K562 (cell line): ENCODE results near the gene CFP. TPM values are rescaled to one million over a fixed set of nuclear protein-coding genes. Genes with fewer than 3 reads are reported as not detected.

ENCODE experiments used
- ATAC-seq: fragments of 200-7000 bp; cut with Tn5 transposase; 3 replicates; pipeline ENCODE4 v1.9.1; 2020; ENCODE audit warnings: moderate library complexity
- BruUV-seq: library from RNA; stranded (reverse); fragments of 400-500 nt; replicated peaks from 2 replicates; lab custom pipeline; 2021; lab: Mats Ljungman, UMichigan
- CTCF ChIA-PET: fragments of 300-600 bp; formaldehyde crosslinking; extraction: SDS; loops from one replicate; lab custom pipeline; 2021; ENCODE audit warnings: low intra/inter-chr PET ratio; lab: Yijun Ruan, JAX
- POLR2A ChIA-PET: fragments of 300-600, 350-650 bp; sonication (Branson Sonifier 250); formaldehyde crosslinking; extraction: SDS; loops from one replicate; lab custom pipeline; 2021; ENCODE audit warnings: antibody characterized with exemption, inconsistent platforms; lab: Yijun Ruan, JAX
- DNase-seq, 4 experiments: peaks; one replicate each; pipeline versions ENCODE4 v3.0.0 to v3.0.0-alpha.2; 2011 to 2018; ENCODE audit warnings: low spot score in 3 of 4, mixed read lengths in 3 of 4; ENCODE audit errors: extremely low read depth in 1 of 4
- FAIRE-seq: peaks from 2 replicates; lab custom pipeline; 2011; peaks lifted over from hg19 to GRCh38; lab: Jason Lieb, UNC
- H2AFZ ChIP-seq: 2 replicates; pipeline ENCODE4 v1.6.0; 2011; ENCODE audit warnings: low read depth, low read length, control low read depth, inconsistent platforms
- H3K27ac ChIP-seq: fragments of 200-600 bp; 3 replicates; pipeline ENCODE4 v1.8.0; 2011; ENCODE audit warnings: low read depth, mild to moderate bottlenecking, control low read depth, inconsistent platforms, low read length, moderate library complexity, mixed read lengths; ENCODE audit errors: extremely low read depth
- H3K27me3 ChIP-seq, 2 experiments: fragments of 300-600 bp in 1 of 2; 2 replicates in 1 of 2; 3 replicates in 1 of 2; pipeline versions ENCODE4 v1.6.0 to v1.8.0; 2011; ENCODE audit warnings: inconsistent platforms in 2 of 2, low read length in 2 of 2, mild to moderate bottlenecking in 1 of 2, mixed read lengths in 1 of 2, moderate library complexity in 1 of 2; ENCODE audit not compliant: control insufficient read depth in 2 of 2, insufficient read depth in 2 of 2
- H3K36me3 ChIP-seq: fragments of 300-600 bp; 3 replicates; pipeline ENCODE4 v1.8.0; 2011; ENCODE audit warnings: mild to moderate bottlenecking, low read length, inconsistent platforms; ENCODE audit not compliant: control insufficient read depth, insufficient read depth
- H3K4me1 ChIP-seq, 2 experiments: fragments of 200-600 bp in 1 of 2; replicated peaks in 1 of 2; 2 replicates in 1 of 2; 3 replicates in 1 of 2; pipeline versions ENCODE4 v1.5.1 to v1.8.0; 2011; ENCODE audit warnings: inconsistent platforms in 2 of 2, low read length in 2 of 2, mild to moderate bottlenecking in 1 of 2, mixed read lengths in 1 of 2, moderate library complexity in 1 of 2; ENCODE audit not compliant: control insufficient read depth in 2 of 2, insufficient read depth in 2 of 2
- H3K4me2 ChIP-seq: 2 replicates; pipeline ENCODE4 v1.6.1; 2011; ENCODE audit warnings: low read length, control low read depth, inconsistent platforms, mixed read lengths; ENCODE audit not compliant: insufficient read depth
- H3K4me3 ChIP-seq: fragments of 200-600 bp; sonication (generic), shearing (Covaris generic); 2 replicates; pipeline ENCODE4 v1.5.1; 2016; ENCODE audit warnings: control low read depth, inconsistent platforms
- H3K79me2 ChIP-seq: fragments of 200-600 bp; 3 replicates; pipeline ENCODE4 v1.8.0; 2011; ENCODE audit warnings: low read length, inconsistent platforms; ENCODE audit not compliant: control insufficient read depth, insufficient read depth
- H3K9ac ChIP-seq, 2 experiments: 2 replicates each; pipeline versions ENCODE4 v1.6.0 to v1.6.1; 2011; ENCODE audit warnings: low read depth in 2 of 2, low read length in 2 of 2, control low read depth in 1 of 2, inconsistent platforms in 1 of 2, mild to moderate bottlenecking in 1 of 2, mixed read lengths in 1 of 2; ENCODE audit not compliant: insufficient read depth in 1 of 2
- H3K9me1 ChIP-seq: one replicate; pipeline ENCODE4 v1.6.0; 2011; ENCODE audit warnings: inconsistent platforms, mild to moderate bottlenecking, low read length, moderate library complexity; ENCODE audit not compliant: control insufficient read depth, insufficient read depth
- H3K9me3 ChIP-seq: replicated peaks from 2 replicates; pipeline ENCODE4 v1.5.1; 2011; ENCODE audit warnings: low read depth, low read length, inconsistent platforms; ENCODE audit not compliant: control insufficient read depth, insufficient read depth
- H4K20me1 ChIP-seq: replicated peaks from 2 replicates; pipeline ENCODE4 v1.6.1; 2011; ENCODE audit warnings: low read length, inconsistent platforms, mixed read lengths; ENCODE audit not compliant: control insufficient read depth, insufficient read depth
- BRD9 ChIP-seq: fragments of 450-650 bp; IDR thresholded peaks from 2 replicates; pipeline ENCODE4 v1.6.1; 2018; ENCODE audit warnings: low read depth; ENCODE audit not compliant: partially characterized antibody
- DEAF1 ChIP-seq: fragments of 450-650 bp; formaldehyde crosslinking; IDR thresholded peaks from 2 replicates; pipeline ENCODE4 v1.4.0; 2020; ENCODE audit warnings: mild to moderate bottlenecking, moderate library complexity
- ELF2 ChIP-seq: fragments of 250-450 bp; sonication (Bioruptor Pico); IDR thresholded peaks from 2 replicates; pipeline ENCODE4 v1.5.0; 2021; ENCODE audit warnings: mild to moderate bottlenecking
- HNRNPUL1 ChIP-seq: fragments of 200-400 bp; formaldehyde crosslinking; IDR thresholded peaks from 2 replicates; pipeline ENCODE4 v1.6.1; 2017; ENCODE audit warnings: low read length
- KLF6 ChIP-seq: fragments of 250-450 bp; sonication (Bioruptor Pico); IDR thresholded peaks from 2 replicates; pipeline ENCODE4 v1.4.0; 2020; ENCODE audit warnings: mild to moderate bottlenecking, moderate library complexity, borderline replicate concordance
- MEIS2 ChIP-seq: fragments of 450-650 bp; IDR thresholded peaks from 2 replicates; pipeline ENCODE4 v1.6.1; 2014; ENCODE audit warnings: mild to moderate bottlenecking; ENCODE audit not compliant: partially characterized antibody
- MIER1 ChIP-seq: fragments of 450-650 bp; IDR thresholded peaks from 2 replicates; pipeline ENCODE4 v1.6.1; 2016; ENCODE audit warnings: antibody characterized with exemption, mild to moderate bottlenecking, low read depth
- NR0B1 ChIP-seq: fragments of 450-650 bp; IDR thresholded peaks from one replicate; pipeline ENCODE4 v1.6.1; 2018; ENCODE audit warnings: mild to moderate bottlenecking, moderate library complexity; ENCODE audit not compliant: partially characterized antibody
- PHF20 ChIP-seq: fragments of 450-650 bp; IDR thresholded peaks from 2 replicates; pipeline ENCODE4 v1.6.1; 2018; ENCODE audit not compliant: partially characterized antibody
- PKNOX1 ChIP-seq: fragments of 450-650 bp; IDR thresholded peaks from 2 replicates; pipeline ENCODE4 v1.6.1; 2016
- TEAD1 ChIP-seq, 2 experiments: fragments of 450-650 bp in 1 of 2; sonication (generic) in 1 of 2; formaldehyde crosslinking; IDR thresholded peaks; 2 replicates each; pipeline versions ENCODE4 v1.4.0 to v1.8.0; 2020 to 2022; ENCODE audit warnings: mild to moderate bottlenecking in 2 of 2, missing genetic modification reagents in 1 of 2
- ZNF584 ChIP-seq: fragments of 200-800 bp; sonication (Bioruptor generic); IDR thresholded peaks from 2 replicates; pipeline ENCODE4 v1.6.1; 2016; ENCODE audit warnings: low read depth, mild to moderate bottlenecking, missing genetic modification characterization, missing compliant biosample characterization
- WGBS: fragments of 100-300 bp; shearing (Covaris generic); methylation state at CpG from one replicate; pipeline ENCODE4 v1.1.6; 2016; ENCODE audit warnings: low coverage, mixed read lengths; ENCODE audit not compliant: insufficient coverage; ENCODE audit errors: missing lambda C conversion rate; 5-methylcytosine and 5-hydroxymethylcytosine counted together
- in situ Hi-C: fragments of 300-500 bp; cut with MboI; formaldehyde crosslinking; loops from 4 replicates; pipeline ENCODE4 v1.15.0; 2018; ENCODE audit warnings: inconsistent platforms, mixed read lengths
- intact Hi-C: fragments of 100-400 bp; cut with micrococcal nuclease; formaldehyde crosslinking; loops from 2 replicates; pipeline ENCODE4 v1.14.2; 2022
- polyA plus RNA-seq, 8 experiments: library from polyadenylated mRNA; depleted of rRNA in 4 of 8; stranded (reverse) in 5 of 8; unstranded in 3 of 8; fragments of >200 nt; fragmentation: Nextera tagmentation in 2 of 8; fragmentation: Illumina TruSeq in 1 of 8; extraction: Ambion mirVana in 2 of 8; extraction: Trizol in 1 of 8; gene quantifications; 2 replicates each; pipeline versions ENCODE4 v1.2.1 to v1.2.3, GENCODE V29; 2011 to 2014; ENCODE audit warnings: inconsistent platforms in 1 of 8, missing spikeins in 1 of 8
- total RNA-seq, 7 experiments: library from RNA; depleted of rRNA in 6 of 7; stranded (reverse); fragments of >200 nt in 6 of 7; fragmentation: Illumina TruSeq in 2 of 7; extraction: Trizol in 2 of 7; gene quantifications; 2 replicates each; pipeline versions ENCODE4 v1.2.1 to v1.2.3, GENCODE V29; 2011 to 2021; ENCODE audit warnings: low replicate concordance in 1 of 7

Gene CFP
- total and polyA plus RNA-seq, 9 of the 15 experiments (the other 6 are each of a cell fraction or from before 2014, with no cell fraction given) = 0.18 to 2.0 (median 0.55) TPM

- TF ChIP-seq NR0B1 = no peak
Observed at GRCh38 chrX:47662144-47662657, 32.5 kb upstream of the CFP start (continued).

- no peak overlapping the region for H3K4me3 ChIP-seq
- H3K9me1 ChIP-seq = peaks cover 3% of the 10 kb centered on the region
- TF ChIP-seq KLF6 (no peak), HNRNPUL1 (no peak), ELF2 (CRISPR knock-in tag) (no peak), MEIS2 (peak; percentile 51), DEAF1 (CRISPR knock-in tag) (no peak), BRD9 (no peak), PKNOX1 (peak; percentile 75), ZNF584 (CRISPR knock-in tag) (0 out of 2 replicates have a peak, but pooled peaks have one; percentile 3), MIER1 (no peak), PHF20 (no peak), TEAD1 (CRISPR knock-in tag; IDR thresholded peaks at IDR 0.05) (no peak)
- no peaks in the 10 kb centered on the region for H4K20me1 ChIP-seq
- H3K9me3 ChIP-seq = no peaks in the 10 kb centered on the region
- H3K4me1 ChIP-seq = peaks cover 15 to 69% of the 10 kb centered on the region in 2 experiments
- H3K9ac ChIP-seq = peak overlapping the region in 1 of 2 experiments; percentile 71; a peak in 2 of 4 replicates
- FAIRE-seq = no peak
- ChIA-PET CTCF (no interaction called here), POLR2A (interaction anchor here (0.9 to 1.2 kb wide), 4 partner anchors 13 to 69 kb away, joined by 3 to 4 read pairs (median 3); no protein-coding TSS in a partner anchor)
- no peak overlapping the region for H3K4me2 ChIP-seq
- H3K27ac ChIP-seq = peak overlapping the region; percentile 95
- no peaks in the 10 kb centered on the region for H3K27me3 ChIP-seq
- DNase-seq = no peak
- ATAC-seq = no peak
- 50% methylated on average over 5 of the region's 7 CpGs for WGBS
- peak overlapping the region; percentile 79; the same call in 1 of the 2 replicates for H2AFZ ChIP-seq
- peaks cover 18% of the 10 kb centered on the region for H3K36me3 ChIP-seq
- BruUV-seq = no TSS peak
- in situ Hi-C loops (no loop called here), intact Hi-C loops (no loop called here)
- peaks cover 24% of the 10 kb centered on the region for H3K79me2 ChIP-seq
Observed at GRCh38 chrX:47661539-47661938, 31.8 kb upstream of the CFP start.
